GM21390 (cell line): ENCODE data around the gene SDC3.

Source experiments
- ATAC-seq: cut with Tn5 transposase; IDR thresholded peaks from one replicate; pipeline ENCODE4 v1.9.1; 2021; ENCODE audit not compliant: unreplicated experiment

Gene SDC3

GRCh38 chr1:30890502-30891226 is 17.9 kb downstream of the SDC3 start:
- ATAC-seq, result no peak

- ATAC-seq, result no peak
Measured at GRCh38 chr1:30889511-30889910, 19.0 kb downstream of the SDC3 start.

- no peak for ATAC-seq
Measured at GRCh38 chr1:30888975-30889374, 19.6 kb downstream of the SDC3 start.

- no peak for ATAC-seq
Measured at GRCh38 chr1:30888391-30888790, 20.2 kb downstream of the SDC3 start.

GRCh38 chr1:30887485-30888315 is 20.9 kb downstream of the SDC3 start:
- no peak for ATAC-seq

- ATAC-seq, result no peak
Measured at GRCh38 chr1:30886710-30887428, 21.7 kb downstream of the SDC3 start.

- ATAC-seq, result no peak
Measured at GRCh38 chr1:30885570-30886522, 22.7 kb downstream of the SDC3 start.

DNA sequence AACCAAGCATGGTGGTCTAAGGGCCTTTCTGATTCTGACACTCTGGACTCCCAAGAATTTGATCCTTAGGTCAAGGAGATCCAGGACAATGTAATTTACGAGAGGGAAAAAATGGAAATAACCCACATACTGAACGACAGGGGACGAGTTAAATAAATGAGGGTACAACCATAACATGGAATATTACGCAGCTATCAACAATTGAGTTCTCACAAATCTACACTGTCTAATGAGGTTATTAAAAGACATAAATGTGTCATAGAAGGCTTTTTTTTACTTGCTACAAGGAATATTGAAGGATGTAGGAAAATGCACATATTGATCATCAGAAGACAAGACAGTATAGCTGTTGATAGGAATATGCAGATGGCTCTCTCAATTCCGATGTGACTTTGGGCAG is 23.8 kb downstream of the SDC3 start:
- ATAC-seq, result no peak

DNA sequence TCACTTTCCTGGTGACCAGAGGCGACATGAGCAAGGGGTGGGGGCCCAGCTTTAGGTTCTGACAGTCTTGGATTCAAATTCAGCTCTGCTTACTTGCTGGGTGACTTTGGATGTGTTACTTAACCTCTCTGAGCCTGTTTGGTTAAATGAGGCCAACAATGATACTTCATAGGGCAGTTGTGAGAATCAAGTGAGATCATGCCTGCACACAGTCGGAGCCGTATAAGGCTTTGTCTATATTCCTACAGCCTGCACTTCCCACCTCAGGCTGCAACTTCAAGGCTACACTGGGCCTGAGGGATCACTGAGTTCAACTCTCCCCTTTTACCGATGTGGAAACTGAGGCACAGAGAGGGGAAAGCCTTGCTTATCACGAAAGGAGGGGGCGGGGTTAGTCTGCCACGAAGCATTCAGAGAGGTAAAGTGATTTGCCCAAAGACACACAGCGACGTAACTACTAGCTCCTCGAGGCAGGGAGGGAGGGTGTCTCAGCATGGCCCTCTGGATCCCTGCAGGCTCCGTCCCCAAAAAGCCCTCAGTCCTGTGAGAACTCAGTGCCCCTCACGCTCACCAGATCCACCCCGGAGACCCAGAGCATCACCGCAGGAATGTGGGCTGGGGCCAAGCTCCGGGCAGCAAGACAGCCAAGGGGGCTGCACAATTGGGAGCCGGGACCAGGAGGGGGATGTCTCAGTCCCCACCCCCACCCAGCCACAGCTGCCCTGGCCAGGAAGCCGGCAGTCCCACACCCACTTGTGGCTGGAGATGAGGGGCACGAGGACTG is 25.0 kb downstream of the SDC3 start:
- no peak for ATAC-seq

- ATAC-seq, result no peak
Measured at GRCh38 chr1:30882678-30883388, 25.7 kb downstream of the SDC3 start.

DNA sequence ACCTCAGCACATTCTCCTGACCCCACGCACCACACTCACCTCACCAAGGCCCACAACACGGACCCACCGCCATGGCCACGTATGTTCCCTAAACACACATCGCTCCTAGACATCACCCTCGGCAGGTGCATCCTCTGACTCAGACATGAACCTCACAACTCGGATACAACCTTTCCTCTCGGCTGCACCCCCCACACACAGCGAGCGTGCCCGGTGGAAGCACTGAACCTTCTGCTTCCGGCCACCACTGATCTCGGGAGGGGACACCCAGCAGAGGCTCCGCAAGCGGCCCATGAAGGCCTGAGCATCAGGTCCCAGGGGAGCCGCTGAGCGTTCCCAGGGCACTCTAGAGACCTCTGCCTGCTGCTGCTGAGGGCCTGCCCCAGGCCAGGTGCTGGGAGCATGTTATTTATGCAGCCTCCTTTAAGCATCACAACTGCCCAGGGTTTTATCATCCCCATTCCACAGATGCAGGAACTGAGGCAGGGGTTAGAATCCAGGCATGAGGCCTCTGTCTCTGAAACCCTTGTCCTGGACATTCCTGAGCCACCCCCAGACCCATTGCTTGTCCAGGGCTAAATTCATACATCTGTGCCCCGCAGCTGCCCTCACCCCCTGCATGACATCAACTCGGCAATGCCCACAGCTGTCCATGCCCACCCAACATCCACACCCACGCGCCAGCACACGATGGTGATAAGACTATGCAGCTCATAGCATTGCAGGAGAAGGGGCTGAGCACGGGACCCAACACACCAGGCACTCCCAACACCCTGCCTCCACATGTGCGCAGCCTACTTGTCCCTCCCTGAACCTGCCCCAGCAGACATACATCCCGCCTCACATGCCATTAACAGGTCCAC is 27.0 kb downstream of the SDC3 start:
- ATAC-seq, result peak; percentile 64

- ATAC-seq, result no peak
Measured at GRCh38 chr1:30880678-30881318, 27.8 kb downstream of the SDC3 start.

DNA sequence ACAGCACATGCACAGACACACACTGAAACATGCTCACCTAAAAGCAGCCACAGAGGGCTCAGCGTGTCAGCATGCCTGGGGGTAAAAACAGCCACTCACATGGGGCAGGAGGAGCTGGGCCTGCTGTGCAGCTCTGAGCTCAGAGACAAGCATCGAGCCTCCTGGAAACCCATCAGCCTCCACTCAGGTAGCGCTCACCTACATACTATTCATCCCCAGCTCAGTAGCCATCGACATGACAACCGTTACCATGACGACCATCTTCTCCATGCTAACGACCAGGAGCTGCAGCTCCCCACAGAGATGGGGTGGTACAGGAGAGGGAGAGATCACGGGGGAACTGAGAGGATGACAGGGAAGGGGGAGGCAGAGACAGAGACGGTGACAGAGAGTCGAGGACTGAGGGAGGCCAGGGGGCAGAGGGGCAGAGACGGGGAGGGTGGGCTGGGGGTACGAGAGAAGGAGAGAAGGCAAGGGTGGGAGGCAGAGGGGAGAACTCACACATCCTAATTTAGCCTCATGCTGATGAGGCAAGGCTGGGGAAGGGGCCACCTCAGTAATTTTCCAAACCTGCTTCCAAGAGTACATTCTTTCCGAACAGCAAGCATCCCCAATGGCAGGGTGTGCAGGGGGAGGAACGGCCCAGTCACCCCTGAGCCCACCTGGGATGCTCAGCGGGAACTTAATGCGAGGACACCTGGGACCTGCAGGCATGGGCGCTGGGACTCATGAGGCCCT is 28.4 kb downstream of the SDC3 start:
- no peak for ATAC-seq

DNA sequence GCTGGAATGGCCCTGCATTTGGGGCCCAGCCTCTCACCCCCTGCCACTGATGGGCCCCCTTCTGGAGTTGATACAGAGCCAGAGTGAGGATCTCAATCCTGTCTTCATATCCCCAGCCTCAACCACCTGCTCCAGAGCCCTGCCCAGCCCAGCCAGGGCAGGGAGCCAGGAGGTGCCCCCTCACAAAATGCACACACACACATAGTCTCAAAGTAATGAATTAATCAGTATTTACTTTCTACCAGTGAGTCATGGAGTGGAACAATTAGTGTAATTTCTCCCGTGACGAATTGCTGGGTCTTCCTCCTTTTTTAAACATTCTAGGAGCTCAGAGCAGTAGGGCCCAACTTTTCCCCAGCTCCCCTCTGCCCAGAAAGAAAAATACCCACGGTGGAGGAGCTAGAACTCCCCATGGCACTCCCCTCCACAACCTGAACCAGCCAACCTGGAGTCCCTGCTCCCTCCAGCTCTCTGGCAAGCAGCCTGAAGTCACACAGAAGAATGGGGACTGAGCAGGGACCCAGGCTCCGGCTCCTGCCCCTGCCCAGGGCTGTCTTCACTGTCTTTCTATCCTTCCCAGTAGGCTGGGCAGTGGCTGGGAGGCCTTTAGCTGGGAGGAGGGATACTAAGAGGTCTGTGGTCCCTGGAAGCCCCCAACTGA is 29.3 kb downstream of the SDC3 start:
- ATAC-seq, result no peak

DNA sequence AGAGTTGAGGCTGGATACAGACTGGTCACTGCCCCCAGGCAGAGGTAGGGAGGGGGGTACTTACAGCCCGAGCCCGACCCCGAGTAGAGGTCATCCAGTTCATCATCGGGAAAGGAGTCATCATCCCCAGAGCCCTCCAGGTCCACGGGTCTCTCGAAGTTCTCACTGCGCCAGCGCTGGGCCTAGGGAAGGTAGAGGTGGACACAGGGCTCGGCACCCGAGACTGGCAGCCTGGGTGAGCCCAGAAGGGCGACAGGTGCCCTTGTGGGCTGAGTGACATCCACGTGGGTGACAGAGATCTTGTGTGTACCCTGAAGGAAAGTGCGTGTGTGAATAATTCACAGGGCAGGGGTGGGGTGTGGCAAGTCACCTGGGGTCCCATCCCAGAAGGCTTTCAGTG is 30.0 kb downstream of the SDC3 start:
- ATAC-seq, result no peak

GRCh38 chr1:30878016-30878415 is 30.5 kb downstream of the SDC3 start:
- no peak for ATAC-seq
